Cardiac septum (tissue), 1 donor: ENCODE results near the gene OR2AT4. TPM values are rescaled to one million over a fixed set of nuclear protein-coding genes. Genes with fewer than 3 reads are reported as not detected.
A peak's percentile ranks its signal among the peaks of the same experiment; 100 is the strongest.

Experiments
- DNase-seq: peaks from one replicate; pipeline ENCODE4 v3.0.0-alpha.2; 2020; ENCODE audit warnings: low spot score
- intact Hi-C: fragments of 100-400 bp; cut with DNase I; formaldehyde crosslinking; loops from one replicate; pipeline ENCODE4 v1.14.0; 2022
- long read RNA-seq: library from polyadenylated mRNA; unstranded; transcript quantifications from one replicate; pipeline ENCODE4 v2.0.0, GENCODE V29; 2021
- total RNA-seq: library from RNA; stranded (reverse); fragmentation: NEBNext Ultra II Directional; extraction: Animal tissue kit (Norgen Biotek cat#: 25700); gene quantifications from one replicate; pipeline ENCODE4 v1.2.1, GENCODE V29; 2021
- donor health status: DM: no; HTN: no; CAD: no.

The OR2AT4 gene
- total RNA-seq = not detected
- long read RNA-seq, partial matches to known transcripts = 0 of 1 reads
- long read RNA-seq, other reads (novel, unspliced or antisense) = 1 of 1 reads

- no peak for DNase-seq
- intact Hi-C loops = no loop called here
Observed at GRCh38 chr11:75096456-75097172, at the start of gene OR2AT4. Gene OR2AT4 (minus strand): TSS chr11:75096876.

GRCh38 chr11:75145972-75146519 lies 49.4 kb upstream of the OR2AT4 start:
- intact Hi-C loops = loop anchor here (2.0 to 10.0 kb wide), 3 partner anchors 95 to 221 kb away; partner anchors contain the start of gene TPBGL
- DNase-seq = no peak

- intact Hi-C loops = loop anchor here (2.0 to 10.0 kb wide), 3 partner anchors 95 to 221 kb away; partner anchors contain the start of gene TPBGL
- DNase-seq = peak; percentile 46
Observed at GRCh38 chr11:75145196-75145971, 48.7 kb upstream of the OR2AT4 start.

GRCh38 chr11:75144716-75145014 lies 48.0 kb upstream of the OR2AT4 start:
- intact Hi-C loops = loop anchor here (2.0 to 10.0 kb wide), 3 partner anchors 96 to 220 kb away; partner anchors contain the start of gene TPBGL
- DNase-seq = peak; percentile 44

GRCh38 chr11:75143420-75143731 lies 46.7 kb upstream of the OR2AT4 start:
- intact Hi-C loops = loop anchor here (10.0 kb wide), 1 partner anchor 219 kb away; no protein-coding TSS in a partner anchor

GRCh38 chr11:75142714-75143419 lies 46.2 kb upstream of the OR2AT4 start:
- DNase-seq = peak; percentile 87
- intact Hi-C loops = loop anchor here (10.0 kb wide), 1 partner anchor 218 kb away; no protein-coding TSS in a partner anchor

More at GRCh38 chr11:75143420-75143731, 46.7 kb upstream of the OR2AT4 start:
- no peak for DNase-seq

GRCh38 chr11:75141166-75141565 lies 44.5 kb upstream of the OR2AT4 start:
- DNase-seq = no peak
- intact Hi-C loops = loop anchor here (1.0 to 10.0 kb wide), 2 partner anchors 64 to 216 kb away; no protein-coding TSS in a partner anchor

- no peak for DNase-seq
- intact Hi-C loops = loop anchor here (1.0 to 10.0 kb wide), 2 partner anchors 65 to 216 kb away; no protein-coding TSS in a partner anchor
Observed at GRCh38 chr11:75140269-75141138, 43.8 kb upstream of the OR2AT4 start.

GRCh38 chr11:75135651-75136050 lies 39.0 kb upstream of the OR2AT4 start:
- no peak for DNase-seq
- intact Hi-C loops = no loop called here

GRCh38 chr11:75135021-75135650 lies 38.5 kb upstream of the OR2AT4 start:
- intact Hi-C loops = no loop called here
- no peak for DNase-seq

- no peak for DNase-seq
- intact Hi-C loops = no loop called here
Observed at GRCh38 chr11:75133976-75134375, 37.3 kb upstream of the OR2AT4 start.

- intact Hi-C loops = no loop called here
- DNase-seq = no peak
Observed at GRCh38 chr11:75132080-75132479, 35.4 kb upstream of the OR2AT4 start.

GRCh38 chr11:75126564-75126963 lies 29.9 kb upstream of the OR2AT4 start:
- DNase-seq = no peak
- intact Hi-C loops = no loop called here

- DNase-seq = no peak
- intact Hi-C loops = no loop called here
Observed at GRCh38 chr11:75118577-75118976, 21.9 kb upstream of the OR2AT4 start.

GRCh38 chr11:75114465-75114864 lies 17.8 kb upstream of the OR2AT4 start:
- DNase-seq = no peak
- intact Hi-C loops = no loop called here

GRCh38 chr11:75113030-75113429 lies 16.4 kb upstream of the OR2AT4 start:
- no peak for DNase-seq
- intact Hi-C loops = no loop called here

- intact Hi-C loops = no loop called here
- DNase-seq = no peak
Observed at GRCh38 chr11:75112200-75112599, 15.5 kb upstream of the OR2AT4 start.

GRCh38 chr11:75107187-75107586 lies 10.5 kb upstream of the OR2AT4 start:
- DNase-seq = no peak
- intact Hi-C loops = no loop called here
